ENCODE results near the gene CAPN15.
"Not testable (repeated sequence)": the region's sequence is repeated elsewhere in the genome, so short reads cannot be mapped to it uniquely, and the experiment has no call there.

The CAPN15 gene

DNA sequence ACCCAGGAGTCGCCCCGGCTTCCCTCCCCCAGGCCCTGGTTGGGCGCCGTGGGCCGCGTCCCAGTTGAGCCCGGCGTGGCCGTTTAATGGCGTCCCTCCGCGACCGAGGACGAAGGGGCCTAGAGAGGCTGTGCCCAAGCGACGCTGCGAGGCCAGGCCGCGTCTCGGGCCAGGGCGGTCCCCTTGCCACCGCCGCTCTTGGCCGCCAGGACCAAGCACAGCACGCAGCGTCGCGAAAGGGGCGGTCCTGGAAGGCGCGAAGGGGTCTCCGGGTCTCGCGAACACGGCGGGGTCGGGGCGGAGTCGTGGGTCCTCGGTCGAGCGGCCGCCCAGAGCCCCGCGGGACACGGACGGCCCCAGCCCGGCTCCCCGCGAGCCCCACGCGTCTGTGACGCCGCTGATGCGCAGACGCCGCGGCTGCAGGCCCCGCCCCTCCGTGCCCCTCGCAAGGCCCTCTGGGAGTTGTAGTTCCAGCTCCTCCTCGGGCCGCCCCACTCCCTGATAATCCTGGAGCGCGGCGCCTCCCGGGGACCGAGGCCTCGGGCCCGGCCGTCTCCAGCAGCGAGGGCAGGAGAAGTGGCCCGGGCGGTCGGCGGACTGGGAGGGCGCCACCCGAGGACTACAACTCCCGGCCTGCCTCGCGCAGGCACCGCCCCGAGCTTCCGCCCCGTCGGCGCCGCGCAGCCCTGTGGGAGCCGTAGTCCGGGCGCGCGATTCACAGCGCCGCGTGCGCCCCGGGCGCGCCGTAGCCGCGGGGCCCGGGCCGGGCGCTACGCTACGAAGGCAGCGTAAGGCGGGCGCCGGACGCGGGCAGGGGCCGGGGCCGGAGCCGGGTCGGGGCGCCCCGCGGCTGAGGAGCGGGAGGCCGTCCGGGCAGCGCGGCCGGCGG is at the start of gene CAPN15:
TSS of gene CAPN15 (plus strand) at position 698 of the 889 bp plus-strand sequence. CDS start 19,127 bp downstream, outside the sequence.
- H3K4me1 ChIP-seq (ENCODE audit: control insufficient read depth, insufficient read depth, low read length, unreplicated experiment) = peaks cover 39% of the 10 kb centered on the region
- H3K27ac ChIP-seq (ENCODE audit: low read depth, low read length) = peak within 1 kb of the TSS; percentile 91
- H2AFZ ChIP-seq (ENCODE audit: low read length, unreplicated experiment) = no peak within 1 kb of the TSS
- H3K79me2 ChIP-seq (ENCODE audit: control insufficient read depth, insufficient read depth, low read length, unreplicated experiment) = peaks cover 61% of the 10 kb centered on the region
- H3K36me3 ChIP-seq (ENCODE audit: insufficient read depth, low read length) = no peaks in the 10 kb centered on the region
- H3K27me3 ChIP-seq (ENCODE audit: insufficient read depth, low read length) = no peaks in the 10 kb centered on the region
- H3K4me3 ChIP-seq (ENCODE audit: low read depth, low read length) = peak within 1 kb of the TSS; percentile 98

DNA sequence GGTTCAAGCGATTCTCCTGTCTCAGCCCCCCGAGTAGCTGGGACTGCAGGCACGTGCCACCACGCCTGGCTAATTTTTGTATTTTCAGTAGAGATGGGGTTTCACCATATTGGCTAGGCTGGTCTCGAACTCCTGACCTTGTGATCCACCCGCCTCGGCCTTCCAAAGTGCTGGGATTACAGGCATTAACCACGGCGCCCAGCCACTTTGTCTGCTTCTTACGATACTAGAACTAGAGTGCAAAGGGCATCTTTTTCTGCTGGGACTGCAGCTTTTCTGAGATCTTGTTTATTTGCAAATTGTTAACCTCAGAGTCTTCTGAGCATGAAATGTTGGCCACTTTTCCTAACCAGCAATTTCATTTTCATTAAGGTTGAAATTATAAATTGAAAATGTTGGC is 49.2 kb upstream of the CAPN15 start:
- not testable (repeated sequence) for H3K27ac ChIP-seq (ENCODE audit: low read depth, low read length); H3K4me1 ChIP-seq (ENCODE audit: control insufficient read depth, insufficient read depth, low read length, unreplicated experiment); H3K79me2 ChIP-seq (ENCODE audit: control insufficient read depth, insufficient read depth, low read length, unreplicated experiment); H3K27me3 ChIP-seq (ENCODE audit: insufficient read depth, low read length); H2AFZ ChIP-seq (ENCODE audit: low read length, unreplicated experiment); H3K4me3 ChIP-seq (ENCODE audit: low read depth, low read length); H3K36me3 ChIP-seq (ENCODE audit: insufficient read depth, low read length)

DNA sequence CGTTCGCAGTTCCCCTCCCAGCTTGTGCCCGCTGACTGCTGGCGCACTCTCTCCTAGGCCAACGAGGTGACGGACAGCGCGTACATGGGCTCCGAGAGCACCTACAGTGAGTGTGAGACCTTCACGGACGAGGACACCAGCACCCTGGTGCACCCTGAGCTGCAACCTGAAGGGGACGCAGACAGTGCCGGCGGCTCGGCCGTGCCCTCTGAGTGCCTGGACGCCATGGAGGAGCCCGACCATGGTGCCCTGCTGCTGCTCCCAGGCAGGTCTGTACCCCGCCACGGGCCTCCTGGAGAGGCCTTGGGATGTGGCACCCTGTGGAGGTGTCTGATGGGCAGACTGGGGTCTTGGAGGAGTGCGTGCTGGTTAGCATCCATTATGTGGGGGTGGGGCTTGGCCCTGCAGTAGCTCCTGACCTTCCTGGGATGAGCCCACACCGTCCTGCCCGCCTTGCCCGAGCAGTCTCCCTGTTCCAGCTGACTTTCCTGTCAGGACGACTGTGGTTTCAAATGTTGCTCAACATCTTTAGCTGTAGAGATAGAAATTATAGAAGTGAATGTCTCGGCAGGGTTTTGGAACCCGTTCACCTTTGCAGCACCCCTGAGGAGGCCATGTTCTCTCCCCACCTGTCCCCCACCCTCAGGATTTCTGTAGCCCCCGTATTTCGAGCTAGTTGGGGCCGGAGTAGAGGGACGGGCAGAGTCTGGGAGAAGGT is 44.9 kb upstream of the CAPN15 start:
- no peak overlapping the region for H3K27ac ChIP-seq (ENCODE audit: low read depth, low read length)
- H3K79me2 ChIP-seq (ENCODE audit: control insufficient read depth, insufficient read depth, low read length, unreplicated experiment) = no peaks in the 10 kb centered on the region
- H3K4me3 ChIP-seq (ENCODE audit: low read depth, low read length) = no peak overlapping the region
- H3K4me1 ChIP-seq (ENCODE audit: control insufficient read depth, insufficient read depth, low read length, unreplicated experiment) = no peaks in the 10 kb centered on the region
- no peak overlapping the region for H2AFZ ChIP-seq (ENCODE audit: low read length, unreplicated experiment)
- H3K27me3 ChIP-seq (ENCODE audit: insufficient read depth, low read length) = no peaks in the 10 kb centered on the region
- H3K36me3 ChIP-seq (ENCODE audit: insufficient read depth, low read length) = no peaks in the 10 kb centered on the region

DNA sequence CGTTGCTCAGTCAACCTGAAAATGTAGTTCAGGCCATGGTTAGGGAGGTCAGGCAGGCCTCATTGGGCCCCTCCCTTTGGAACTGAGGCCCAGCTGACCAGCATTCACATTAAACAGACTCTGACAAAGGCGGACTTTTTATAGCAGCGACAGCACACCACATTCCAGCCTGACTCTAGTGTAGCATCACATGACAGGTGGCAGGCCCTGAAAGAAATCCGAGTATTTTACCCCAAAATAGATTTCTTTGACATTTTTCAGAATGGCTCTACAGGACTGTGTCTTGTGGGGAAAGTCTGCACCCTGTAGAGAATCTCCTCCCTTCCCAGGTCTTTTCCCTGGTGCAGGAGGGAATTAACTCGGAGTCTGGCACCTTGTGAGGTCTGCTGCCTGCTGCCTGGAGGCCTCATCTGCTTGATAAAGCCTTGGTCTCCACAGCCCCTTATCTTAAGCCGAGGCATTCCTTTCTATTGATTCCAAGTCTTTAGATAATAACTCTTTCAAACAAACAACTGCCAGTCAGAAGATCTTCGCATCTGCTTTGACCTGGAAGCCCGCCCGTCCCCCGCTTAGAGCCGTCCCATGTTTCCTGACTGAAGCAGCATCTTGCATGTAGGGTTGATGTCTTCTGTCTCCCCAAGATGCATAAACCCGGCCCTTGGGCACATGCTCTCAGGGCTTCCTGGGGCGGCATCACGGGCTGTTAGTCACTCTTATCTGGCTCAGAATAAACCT is 44.0 kb upstream of the CAPN15 start:
- Histone ChIP-seq H3K4me1 (ENCODE audit: control insufficient read depth, insufficient read depth, low read length, unreplicated experiment) (no peaks in the 10 kb centered on the region), H3K27me3 (ENCODE audit: insufficient read depth, low read length) (no peaks in the 10 kb centered on the region), H3K36me3 (ENCODE audit: insufficient read depth, low read length) (no peaks in the 10 kb centered on the region), H3K4me3 (ENCODE audit: low read depth, low read length) (no peak overlapping the region), H3K27ac (ENCODE audit: low read depth, low read length) (no peak overlapping the region), H3K79me2 (ENCODE audit: control insufficient read depth, insufficient read depth, low read length, unreplicated experiment) (no peaks in the 10 kb centered on the region), H2AFZ (ENCODE audit: low read length, unreplicated experiment) (no peak overlapping the region)

DNA sequence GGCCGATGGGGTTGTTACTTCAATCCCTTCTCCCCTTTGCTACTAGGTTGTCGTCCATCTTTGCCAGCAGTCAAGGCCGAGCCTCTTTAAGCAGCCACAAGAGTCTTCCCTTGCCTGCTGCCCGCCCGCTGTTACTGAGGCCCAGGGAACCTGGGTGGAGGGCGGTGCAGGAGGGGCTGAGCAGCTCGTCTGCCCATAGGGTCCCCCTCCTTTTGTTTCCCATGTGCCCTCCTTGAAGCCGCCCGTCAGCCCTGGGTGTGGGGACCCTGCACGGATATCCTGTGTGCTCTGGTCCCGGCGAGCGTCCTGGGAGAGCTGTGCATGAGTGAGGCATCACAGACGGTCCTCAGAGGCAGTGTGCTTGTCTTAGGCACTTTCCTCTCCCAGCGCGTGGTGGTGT is 37.9 kb upstream of the CAPN15 start:
- no peak overlapping the region for H3K27ac ChIP-seq (ENCODE audit: low read depth, low read length)
- H3K4me3 ChIP-seq (ENCODE audit: low read depth, low read length) = no peak overlapping the region
- no peaks in the 10 kb centered on the region for H3K79me2 ChIP-seq (ENCODE audit: control insufficient read depth, insufficient read depth, low read length, unreplicated experiment)
- H2AFZ ChIP-seq (ENCODE audit: low read length, unreplicated experiment) = no peak overlapping the region
- H3K36me3 ChIP-seq (ENCODE audit: insufficient read depth, low read length) = no peaks in the 10 kb centered on the region
- H3K4me1 ChIP-seq (ENCODE audit: control insufficient read depth, insufficient read depth, low read length, unreplicated experiment) = no peaks in the 10 kb centered on the region
- H3K27me3 ChIP-seq (ENCODE audit: insufficient read depth, low read length) = no peaks in the 10 kb centered on the region

DNA sequence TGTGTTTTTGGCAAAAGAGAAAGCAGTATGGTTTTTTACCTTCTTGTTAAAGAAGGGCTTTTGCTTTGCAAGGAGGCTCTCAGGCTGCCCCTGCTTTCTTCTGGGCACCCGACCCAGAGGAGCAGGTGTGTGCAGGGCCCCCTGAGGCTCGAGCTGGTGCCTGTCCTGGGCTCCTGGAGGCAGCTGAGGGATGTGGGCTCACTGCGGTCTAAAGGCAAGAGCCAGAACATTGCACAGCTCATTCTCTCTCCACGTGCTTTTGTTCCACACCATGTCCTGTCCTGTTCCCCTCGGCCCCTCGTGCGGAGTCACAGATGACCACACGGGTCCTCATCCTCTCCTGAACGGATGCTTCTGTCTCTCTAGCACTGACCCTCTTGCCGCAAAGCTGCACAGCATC is 36.7 kb upstream of the CAPN15 start:
- no peaks in the 10 kb centered on the region for H3K27me3 ChIP-seq (ENCODE audit: insufficient read depth, low read length)
- no peaks in the 10 kb centered on the region for H3K36me3 ChIP-seq (ENCODE audit: insufficient read depth, low read length)
- H2AFZ ChIP-seq (ENCODE audit: low read length, unreplicated experiment) = no peak overlapping the region
- H3K4me3 ChIP-seq (ENCODE audit: low read depth, low read length) = no peak overlapping the region
- no peak overlapping the region for H3K27ac ChIP-seq (ENCODE audit: low read depth, low read length)
- H3K4me1 ChIP-seq (ENCODE audit: control insufficient read depth, insufficient read depth, low read length, unreplicated experiment) = no peaks in the 10 kb centered on the region
- no peaks in the 10 kb centered on the region for H3K79me2 ChIP-seq (ENCODE audit: control insufficient read depth, insufficient read depth, low read length, unreplicated experiment)

DNA sequence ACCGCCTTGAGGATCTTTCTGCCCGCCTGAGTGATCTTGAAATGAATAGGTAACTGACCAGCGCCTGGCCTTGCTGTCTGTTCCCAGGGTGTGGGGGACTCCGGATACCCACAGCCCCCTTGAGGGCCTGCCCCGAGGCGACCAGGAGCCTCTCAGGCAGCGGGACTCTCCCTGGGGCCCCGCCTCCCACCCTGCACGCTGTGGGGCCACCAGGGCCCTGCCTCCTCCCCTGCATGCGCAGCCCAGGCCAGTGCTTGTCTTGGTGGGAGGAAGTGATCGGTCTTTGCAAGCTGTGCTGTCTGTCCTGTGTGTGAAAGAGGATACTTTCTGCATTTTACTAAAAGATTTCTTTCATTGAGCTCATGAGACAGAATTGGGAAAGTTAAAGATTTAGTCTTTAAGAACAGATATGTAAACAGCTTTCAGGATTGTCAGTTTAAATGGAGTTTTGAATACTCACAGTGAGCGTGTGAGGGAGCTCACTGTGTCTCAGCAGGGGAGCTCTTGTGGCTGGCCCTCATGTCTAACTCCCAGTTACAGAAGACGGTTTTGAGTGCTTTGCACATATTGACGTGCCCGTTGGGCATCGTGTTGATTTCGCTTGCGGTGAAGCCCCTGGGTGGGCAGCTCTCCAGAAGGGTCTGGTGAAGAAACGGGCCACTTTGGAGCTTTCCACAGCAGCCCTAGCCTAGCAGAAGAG is 36.1 kb upstream of the CAPN15 start:
- no peaks in the 10 kb centered on the region for H3K79me2 ChIP-seq (ENCODE audit: control insufficient read depth, insufficient read depth, low read length, unreplicated experiment)
- no peaks in the 10 kb centered on the region for H3K36me3 ChIP-seq (ENCODE audit: insufficient read depth, low read length)
- no peak overlapping the region for H3K4me3 ChIP-seq (ENCODE audit: low read depth, low read length)
- no peaks in the 10 kb centered on the region for H3K27me3 ChIP-seq (ENCODE audit: insufficient read depth, low read length)
- H3K4me1 ChIP-seq (ENCODE audit: control insufficient read depth, insufficient read depth, low read length, unreplicated experiment) = no peaks in the 10 kb centered on the region
- no peak overlapping the region for H3K27ac ChIP-seq (ENCODE audit: low read depth, low read length)
- no peak overlapping the region for H2AFZ ChIP-seq (ENCODE audit: low read length, unreplicated experiment)

DNA sequence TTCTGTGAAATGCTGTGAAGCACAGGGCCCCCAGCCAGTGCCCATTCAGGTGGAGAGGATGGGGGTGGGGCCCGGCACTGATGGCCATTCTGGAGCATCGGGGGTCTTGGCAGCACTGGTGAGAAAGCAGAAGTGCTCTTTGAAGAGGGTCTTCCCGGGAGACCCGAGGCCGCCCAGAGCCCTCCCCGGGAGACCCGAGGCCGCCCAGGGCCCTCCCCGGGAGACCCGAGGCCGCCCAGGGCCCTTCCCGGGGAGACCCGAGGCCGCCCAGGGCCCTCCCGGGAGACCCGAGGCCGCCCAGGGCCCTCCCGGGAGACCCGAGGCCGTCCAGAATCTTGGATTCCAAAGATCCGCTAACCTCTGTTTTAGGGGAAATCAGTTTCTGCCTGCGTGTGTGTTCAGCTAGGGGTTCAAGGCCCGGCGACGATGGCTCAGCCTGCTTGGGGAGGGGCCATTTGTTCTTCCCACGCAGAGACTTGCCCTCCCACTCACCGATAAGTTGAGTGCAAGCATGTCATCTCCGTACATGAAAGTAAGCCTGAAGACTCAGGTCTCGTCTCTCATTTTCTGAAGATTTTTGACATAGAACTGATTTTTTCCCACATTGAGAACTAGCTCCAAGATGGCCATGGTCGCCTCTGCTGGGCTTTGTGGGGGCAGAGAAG is 35.2 kb upstream of the CAPN15 start:
- Histone ChIP-seq H2AFZ (ENCODE audit: low read length, unreplicated experiment) (no peak overlapping the region), H3K4me3 (ENCODE audit: low read depth, low read length) (no peak overlapping the region), H3K36me3 (ENCODE audit: insufficient read depth, low read length) (no peaks in the 10 kb centered on the region), H3K79me2 (ENCODE audit: control insufficient read depth, insufficient read depth, low read length, unreplicated experiment) (no peaks in the 10 kb centered on the region), H3K4me1 (ENCODE audit: control insufficient read depth, insufficient read depth, low read length, unreplicated experiment) (no peaks in the 10 kb centered on the region), H3K27ac (ENCODE audit: low read depth, low read length) (no peak overlapping the region), H3K27me3 (ENCODE audit: insufficient read depth, low read length) (no peaks in the 10 kb centered on the region)

DNA sequence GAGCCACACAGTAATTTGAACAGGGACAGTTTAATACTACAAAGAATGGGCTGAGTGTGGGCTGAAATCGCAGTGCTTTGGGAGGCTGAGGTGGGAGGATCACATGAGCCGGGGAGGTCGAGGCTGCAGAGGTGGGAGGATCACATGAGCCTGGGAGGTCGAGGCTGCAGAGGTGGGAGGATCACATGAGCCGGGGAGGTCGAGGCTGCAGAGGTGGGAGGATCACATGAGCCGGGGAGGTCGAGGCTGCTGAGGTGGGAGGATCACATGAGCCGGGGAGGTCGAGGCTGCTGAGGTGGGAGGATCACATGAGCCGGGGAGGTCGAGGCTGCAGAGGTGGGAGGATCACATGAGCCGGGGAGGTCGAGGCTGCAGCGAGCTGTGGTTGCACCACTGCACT is 32.8 kb upstream of the CAPN15 start:
- not testable (repeated sequence) for H3K27ac ChIP-seq (ENCODE audit: low read depth, low read length); H3K4me3 ChIP-seq (ENCODE audit: low read depth, low read length); H2AFZ ChIP-seq (ENCODE audit: low read length, unreplicated experiment); H3K4me1 ChIP-seq (ENCODE audit: control insufficient read depth, insufficient read depth, low read length, unreplicated experiment); H3K36me3 ChIP-seq (ENCODE audit: insufficient read depth, low read length); H3K79me2 ChIP-seq (ENCODE audit: control insufficient read depth, insufficient read depth, low read length, unreplicated experiment); H3K27me3 ChIP-seq (ENCODE audit: insufficient read depth, low read length)

Measured in ACC112 (cell line).